NT2/D1 (cell line): ENCODE measurements around the gene PPIH.

Experiments used
- SUZ12 ChIP-seq: IDR thresholded peaks from 2 replicates; pipeline ENCODE4 v1.6.1; 2011; ENCODE audit not compliant: insufficient read length, insufficient read depth; ENCODE audit errors: extremely low read depth
- YY1 ChIP-seq: IDR thresholded peaks from 2 replicates; pipeline ENCODE4 v1.6.1; 2011; ENCODE audit not compliant: insufficient read length, insufficient read depth

GRCh38 chr1:42670425-42670824 lies 12.2 kb downstream of the PPIH start:
- TF ChIP-seq YY1, result no peak
- TF ChIP-seq SUZ12, result no peak
